GM18909 (cell line): ENCODE data around the gene ARHGAP44.
"Not testable (repeated sequence)": the region's sequence is repeated elsewhere in the genome, so short reads cannot be mapped to it uniquely, and the experiment has no call there.

Experiments used
- ATAC-seq: cut with Tn5 transposase; IDR thresholded peaks from one replicate; pipeline ENCODE4 v1.9.1; 2021; ENCODE audit warnings: mild to moderate bottlenecking; ENCODE audit not compliant: unreplicated experiment, poor library complexity

The ARHGAP44 gene

GRCh38 chr17:12953156-12953555, 163.9 kb downstream of the ARHGAP44 start:
- ATAC-seq = no peak

GRCh38 chr17:12955521-12955920, 166.2 kb downstream of the ARHGAP44 start:
- ATAC-seq = no peak

GRCh38 chr17:12958786-12959185, 169.5 kb downstream of the ARHGAP44 start:
- ATAC-seq = no peak

GRCh38 chr17:12959441-12959840, 170.1 kb downstream of the ARHGAP44 start:
- no peak for ATAC-seq

- no peak for ATAC-seq
Observed at GRCh38 chr17:12961655-12962054, 172.4 kb downstream of the ARHGAP44 start.

- ATAC-seq = no peak
Observed at GRCh38 chr17:12963505-12963904, 174.2 kb downstream of the ARHGAP44 start.

- ATAC-seq = no peak
Observed at GRCh38 chr17:12964162-12964561, 174.9 kb downstream of the ARHGAP44 start.

GRCh38 chr17:12964840-12965239, 175.5 kb downstream of the ARHGAP44 start:
- no peak for ATAC-seq

- no peak for ATAC-seq
Observed at GRCh38 chr17:12965988-12966387, 176.7 kb downstream of the ARHGAP44 start.

- no peak for ATAC-seq
Observed at GRCh38 chr17:12966413-12966812, 177.1 kb downstream of the ARHGAP44 start.

GRCh38 chr17:12967962-12968361, 178.7 kb downstream of the ARHGAP44 start:
- no peak for ATAC-seq

GRCh38 chr17:12973496-12974004, 184.3 kb downstream of the ARHGAP44 start:
- no peak for ATAC-seq

- ATAC-seq = no peak
Observed at GRCh38 chr17:12974005-12974531, 184.8 kb downstream of the ARHGAP44 start.

GRCh38 chr17:12977008-12977751, 187.9 kb downstream of the ARHGAP44 start:
- no peak for ATAC-seq

GRCh38 chr17:12978787-12979186, 189.5 kb downstream of the ARHGAP44 start:
- not testable (repeated sequence) for ATAC-seq

- no peak for ATAC-seq
Observed at GRCh38 chr17:12979246-12979645, 189.9 kb downstream of the ARHGAP44 start.

GRCh38 chr17:12979826-12980500, 190.7 kb downstream of the ARHGAP44 start:
- ATAC-seq = no peak

GRCh38 chr17:12982224-12982623, 192.9 kb downstream of the ARHGAP44 start:
- no peak for ATAC-seq

GRCh38 chr17:12983991-12984884, 194.9 kb downstream of the ARHGAP44 start:
- no peak for ATAC-seq
